ES-I3 (cell line): ENCODE results near the gene HRH1.
"Not testable (repeated sequence)": the region's sequence is repeated elsewhere in the genome, so short reads cannot be mapped to it uniquely, and the experiment has no call there.

ENCODE experiments used
- H3K36me3 ChIP-seq: 2 replicates; pipeline ENCODE4 v1.6.1; 2013; ENCODE audit warnings: mild to moderate bottlenecking, low read length, control low read depth, moderate library complexity; ENCODE audit not compliant: insufficient read depth
- H3K4me1 ChIP-seq: 2 replicates; pipeline ENCODE4 v1.6.1; 2013; ENCODE audit warnings: mild to moderate bottlenecking, control low read depth, low read length; ENCODE audit not compliant: insufficient read depth
- H3K9ac ChIP-seq: 2 replicates; pipeline ENCODE4 v1.6.1; 2013; ENCODE audit warnings: low read depth, mild to moderate bottlenecking, low read length, moderate library complexity
- H3K9me3 ChIP-seq: 2 replicates; pipeline ENCODE4 v1.6.1; 2013; ENCODE audit warnings: mild to moderate bottlenecking, low read length, moderate library complexity; ENCODE audit not compliant: control insufficient read depth, insufficient read depth

HRH1 gene

DNA sequence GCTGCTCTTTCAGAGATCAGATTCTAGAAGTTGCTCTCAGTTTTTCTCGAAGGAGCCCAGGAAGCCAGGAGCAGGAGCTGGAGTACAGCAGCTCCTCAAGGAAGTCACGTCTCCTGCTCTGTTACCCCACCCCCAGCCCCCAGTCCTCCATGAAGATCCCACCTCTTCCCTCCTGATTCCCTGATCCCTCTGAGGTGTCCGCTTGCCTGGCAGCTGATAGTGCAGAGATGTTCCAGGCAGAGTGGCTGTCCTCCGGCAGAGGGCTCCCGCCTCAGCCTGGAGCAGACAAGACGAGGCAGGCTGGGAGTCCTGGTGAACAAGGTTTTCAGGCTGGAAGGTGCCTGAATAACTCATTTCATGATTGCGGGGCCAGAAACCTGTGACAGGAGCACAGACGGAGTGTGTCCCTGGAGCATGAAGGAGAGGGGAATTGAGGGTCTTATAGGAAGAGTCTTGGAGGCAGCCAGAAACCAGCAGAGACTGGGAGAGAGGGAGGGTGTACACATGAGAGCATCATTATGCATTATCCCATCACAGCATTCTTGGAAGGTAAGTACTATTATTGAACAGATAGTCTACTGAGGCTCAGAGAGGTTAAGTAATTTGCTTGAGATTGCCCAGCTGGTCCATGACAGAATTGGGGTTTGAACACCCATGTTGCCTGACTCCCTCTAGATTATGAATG, 1.2 kb downstream of the HRH1 start:
- Histone ChIP-seq H3K9ac (peak overlapping the region; percentile 57; the same call in 1 of the 2 replicates), H3K4me1 (no peaks in the 10 kb centered on the region; the same call in 1 of the 2 replicates), H3K36me3 (no peaks in the 10 kb centered on the region), H3K9me3 (no peaks in the 10 kb centered on the region)

DNA sequence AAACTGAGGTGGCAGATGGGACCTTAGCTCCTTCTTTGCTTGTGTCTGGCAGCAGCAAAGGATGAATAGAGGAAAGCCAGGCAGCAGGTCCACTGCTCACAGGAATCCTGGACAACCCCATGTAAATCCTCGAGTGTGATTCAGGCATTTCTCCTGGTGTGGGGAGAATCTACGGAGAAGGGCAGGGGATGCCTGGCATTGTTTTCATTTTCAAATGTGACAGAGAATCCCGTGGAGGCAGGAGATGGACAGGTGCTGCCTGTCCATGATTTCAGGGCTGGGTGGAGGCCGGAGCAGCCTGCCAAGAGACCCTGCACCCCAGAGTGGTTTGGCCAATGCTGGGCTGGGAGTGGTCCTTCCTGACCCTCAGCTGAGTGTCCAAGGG, 1.7 kb downstream of the HRH1 start:
- Histone ChIP-seq H3K4me1 (no peaks in the 10 kb centered on the region; the same call in 1 of the 2 replicates), H3K9me3 (no peaks in the 10 kb centered on the region), H3K9ac (no peak overlapping the region), H3K36me3 (no peaks in the 10 kb centered on the region)

GRCh38 chr3:11157421-11157820, 3.1 kb downstream of the HRH1 start:
- Histone ChIP-seq H3K9me3 (no peaks in the 10 kb centered on the region), H3K36me3 (no peaks in the 10 kb centered on the region), H3K9ac (no peak overlapping the region), H3K4me1 (no peaks in the 10 kb centered on the region; the same call in 1 of the 2 replicates)

DNA sequence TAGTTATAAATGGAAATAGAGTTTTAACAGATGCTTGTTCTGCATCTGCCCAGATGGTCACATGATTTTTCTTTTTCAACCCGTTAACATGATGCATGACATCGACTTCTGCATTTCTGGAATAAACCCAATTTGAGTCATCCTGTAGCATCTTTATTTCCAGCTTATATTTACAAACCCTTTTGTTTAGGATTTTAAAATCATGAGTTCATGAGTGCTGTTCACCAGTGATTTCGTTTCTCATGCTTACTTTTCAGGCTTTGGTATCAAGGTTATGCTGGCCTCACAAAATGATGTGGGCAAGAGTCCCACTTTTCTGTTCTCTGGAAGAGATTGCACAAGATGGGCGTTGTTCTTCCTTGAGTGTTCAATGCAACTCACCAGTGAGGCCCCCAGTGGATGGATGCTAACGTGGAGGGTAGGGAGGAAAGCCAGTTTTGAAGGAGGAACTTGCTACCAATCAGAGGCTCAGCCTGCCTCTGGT, 5.2 kb downstream of the HRH1 start:
- H3K9ac ChIP-seq = no peak overlapping the region
- no peaks in the 10 kb centered on the region for H3K4me1 ChIP-seq
- H3K36me3 ChIP-seq = no peaks in the 10 kb centered on the region
- H3K9me3 ChIP-seq = no peaks in the 10 kb centered on the region

- Histone ChIP-seq H3K36me3 (no peaks in the 10 kb centered on the region), H3K4me1 (no peaks in the 10 kb centered on the region), H3K9me3 (no peaks in the 10 kb centered on the region), H3K9ac (no peak overlapping the region)
These were observed 7.4 kb downstream of the HRH1 start for GRCh38 chr3:11161666-11162065.

- no peaks in the 10 kb centered on the region for H3K9me3 ChIP-seq
- no peaks in the 10 kb centered on the region for H3K36me3 ChIP-seq
- no peak overlapping the region for H3K9ac ChIP-seq
- H3K4me1 ChIP-seq = no peaks in the 10 kb centered on the region
These were observed 8.4 kb downstream of the HRH1 start for GRCh38 chr3:11162401-11163345.

GRCh38 chr3:11164607-11165006, 10.3 kb downstream of the HRH1 start:
- no peaks in the 10 kb centered on the region for H3K9me3 ChIP-seq
- no peaks in the 10 kb centered on the region for H3K4me1 ChIP-seq
- no peaks in the 10 kb centered on the region for H3K36me3 ChIP-seq
- H3K9ac ChIP-seq = no peak overlapping the region

- Histone ChIP-seq H3K9me3 (no peaks in the 10 kb centered on the region), H3K9ac (no peak overlapping the region), H3K4me1 (no peaks in the 10 kb centered on the region), H3K36me3 (no peaks in the 10 kb centered on the region)
These were observed 11.2 kb downstream of the HRH1 start for GRCh38 chr3:11165476-11165875.

DNA sequence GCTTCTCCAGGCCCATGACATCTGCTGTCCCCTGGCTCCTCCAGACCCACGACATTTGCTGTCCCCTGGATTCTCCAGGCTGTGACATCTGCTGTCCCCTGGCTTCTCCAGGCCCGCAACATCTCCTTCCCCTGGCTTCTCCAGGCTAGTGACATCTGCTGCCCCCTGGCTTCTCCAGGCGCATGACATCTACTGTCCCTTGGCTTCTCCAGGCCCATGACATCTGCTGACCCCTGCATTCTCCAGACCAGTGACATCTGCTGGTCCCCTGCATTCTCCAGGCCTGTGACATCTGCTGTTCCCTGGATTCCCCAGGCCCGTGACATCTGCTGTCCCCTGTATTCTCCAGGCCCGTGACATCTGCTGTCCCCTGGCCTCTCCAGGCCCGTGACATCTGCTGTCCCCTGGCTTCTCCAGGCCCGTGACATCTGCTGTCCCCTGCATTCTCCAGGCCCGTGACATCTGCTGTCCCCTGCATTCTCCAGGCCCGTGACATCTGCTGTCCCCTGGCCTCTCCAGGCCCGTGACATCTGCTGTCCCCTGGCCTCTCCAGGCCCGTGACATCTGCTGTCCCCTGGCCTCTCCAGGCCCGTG, 12.6 kb downstream of the HRH1 start:
- H3K9ac ChIP-seq, H3K36me3 ChIP-seq, H3K4me1 ChIP-seq, H3K9me3 ChIP-seq: not testable (repeated sequence)

DNA sequence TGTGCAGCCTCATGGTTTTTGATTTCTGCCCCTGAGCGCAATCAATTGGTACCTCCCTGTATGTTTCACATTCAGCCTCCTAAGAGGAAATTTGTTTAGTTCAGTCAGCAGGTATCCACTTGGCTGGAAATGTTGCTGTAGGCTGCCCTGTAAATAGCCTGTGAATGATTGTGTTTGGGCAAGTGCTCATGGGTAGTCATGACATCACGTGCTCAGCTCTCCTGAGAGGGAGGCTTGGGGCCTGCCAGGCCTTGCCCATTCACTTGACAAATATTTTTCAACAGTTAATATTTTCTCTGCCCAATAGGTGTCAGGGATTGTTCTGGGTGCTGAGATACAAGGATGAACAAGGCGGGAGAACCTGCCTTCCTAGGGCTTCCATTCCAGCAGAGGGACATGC, 13.3 kb downstream of the HRH1 start:
- Histone ChIP-seq H3K9me3 (no peaks in the 10 kb centered on the region), H3K9ac (no peak overlapping the region), H3K36me3 (no peaks in the 10 kb centered on the region), H3K4me1 (no peaks in the 10 kb centered on the region)

DNA sequence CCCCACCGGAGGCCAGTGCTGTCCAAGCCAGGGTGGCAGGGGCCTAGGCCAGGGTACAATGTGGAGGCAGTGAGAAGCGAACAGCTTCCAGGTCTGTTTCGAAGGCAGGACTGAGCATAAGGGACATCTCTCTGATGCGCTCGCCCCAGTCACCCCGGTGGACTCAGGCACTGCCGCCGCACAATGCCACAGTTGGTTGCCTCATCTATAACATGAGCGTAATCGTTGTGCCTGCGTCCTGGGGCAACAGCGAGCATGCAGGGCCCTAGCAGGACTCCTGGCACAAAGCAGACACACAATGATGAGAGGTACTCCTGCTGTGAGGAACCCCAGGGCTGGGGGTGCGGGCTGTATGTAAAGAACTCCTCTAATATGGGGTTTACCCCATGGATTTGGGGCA, 14.1 kb downstream of the HRH1 start:
- H3K36me3 ChIP-seq = no peaks in the 10 kb centered on the region
- no peak overlapping the region for H3K9ac ChIP-seq
- no peaks in the 10 kb centered on the region for H3K9me3 ChIP-seq
- H3K4me1 ChIP-seq = no peaks in the 10 kb centered on the region

DNA sequence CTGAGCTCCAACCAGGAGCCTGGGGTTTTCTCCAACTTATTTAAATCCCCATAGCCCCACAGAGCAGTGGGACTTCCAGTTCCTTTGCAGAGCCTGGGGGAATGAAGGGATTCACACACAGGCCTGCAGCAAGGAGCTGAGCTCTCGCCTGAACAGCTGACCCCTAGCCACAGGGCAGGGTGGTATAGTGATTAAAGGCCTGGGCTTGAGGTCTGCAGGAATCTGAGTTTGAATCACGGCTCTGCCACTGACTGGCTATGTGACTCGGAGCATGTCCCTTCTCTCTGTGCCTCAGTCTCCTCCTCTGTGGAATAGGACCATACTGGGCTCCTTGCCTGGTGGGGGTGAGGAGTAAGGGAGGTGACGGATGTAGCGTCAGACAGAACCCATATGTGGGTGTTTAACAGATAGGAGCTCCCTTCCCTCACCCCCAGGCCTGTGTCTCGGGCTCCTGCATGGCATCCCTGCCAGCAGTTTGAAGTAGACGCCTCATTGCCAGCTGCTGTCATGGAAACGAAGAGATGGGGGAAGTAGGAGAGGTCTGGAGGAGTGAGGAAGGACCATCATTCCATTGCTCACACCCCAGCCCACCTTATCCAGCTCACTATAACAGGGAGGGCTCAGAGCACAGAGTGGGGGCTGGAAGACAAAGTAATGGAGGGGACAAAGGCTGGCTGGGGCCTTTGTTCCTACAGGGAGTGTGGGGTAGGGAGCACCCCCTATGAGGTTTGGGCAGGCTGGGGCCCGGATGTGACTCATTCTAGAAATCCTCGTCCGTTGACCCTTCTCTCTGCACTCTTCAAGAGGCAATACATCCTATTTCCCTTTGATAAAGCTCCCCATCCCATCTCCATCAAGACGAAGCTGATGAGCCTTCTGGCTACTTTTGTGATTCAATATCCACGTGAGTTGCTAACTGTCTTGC, 14.8 kb downstream of the HRH1 start:
- H3K9ac ChIP-seq = no peak overlapping the region
- no peaks in the 10 kb centered on the region for H3K36me3 ChIP-seq
- H3K9me3 ChIP-seq = no peaks in the 10 kb centered on the region
- no peaks in the 10 kb centered on the region for H3K4me1 ChIP-seq

DNA sequence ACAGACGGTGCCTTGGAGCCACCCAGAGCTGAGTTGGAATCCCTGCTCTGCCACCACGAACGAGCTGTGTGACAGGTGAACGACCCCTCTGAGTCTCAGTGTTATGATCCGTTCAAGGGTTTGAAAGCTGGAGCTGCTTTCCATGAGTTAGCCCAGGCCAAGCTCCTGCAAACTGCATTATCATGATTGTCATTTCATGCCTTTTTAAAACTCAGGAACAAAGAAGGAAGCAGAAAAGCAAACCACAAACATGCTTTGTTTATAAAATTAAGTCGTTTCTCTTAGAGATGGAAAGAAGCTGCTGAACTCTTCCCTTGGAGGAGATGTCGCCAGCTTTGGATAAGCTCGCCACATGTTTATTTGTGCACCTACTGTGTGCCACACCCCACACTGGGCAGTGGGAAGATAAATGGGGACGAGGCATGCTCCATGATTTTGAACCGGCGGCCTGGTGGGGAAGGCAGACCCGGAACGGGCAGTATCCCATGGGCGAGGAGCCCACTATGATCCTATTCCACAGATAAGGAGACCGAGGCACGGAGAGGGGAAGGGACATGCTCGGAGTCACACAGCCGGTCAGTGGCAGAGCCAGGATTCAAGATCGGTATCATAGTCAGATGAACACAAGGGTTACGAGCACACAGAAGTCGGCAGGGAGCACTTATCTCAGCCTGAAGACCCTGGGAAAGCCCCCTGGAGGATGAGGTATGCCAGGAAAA, 15.9 kb downstream of the HRH1 start:
- no peaks in the 10 kb centered on the region for H3K36me3 ChIP-seq
- H3K9me3 ChIP-seq = no peaks in the 10 kb centered on the region
- no peaks in the 10 kb centered on the region for H3K4me1 ChIP-seq
- no peak overlapping the region for H3K9ac ChIP-seq
